HFF-Myc (cell line): ENCODE measurements around the gene OTOS.

Experiments used
- DNase-seq: peaks from one replicate; pipeline ENCODE4 v3.0.0-alpha.2; 2011; ENCODE audit warnings: low read depth; ENCODE audit errors: extremely low read depth
- H3K4me3 ChIP-seq: replicated peaks from 2 replicates; pipeline ENCODE4 v1.5.1; 2011; ENCODE audit warnings: low read depth, mild to moderate bottlenecking, control low read depth, low read length
- TF ChIP-seq, protein P1 (sequence below): IDR thresholded peaks from 2 replicates; pipeline ENCODE4 v1.5.1; 2012; ENCODE audit warnings: mild to moderate bottlenecking, low read depth, low read length, control low read depth; ENCODE audit errors: missing control alignments

OTOS gene

DNA sequence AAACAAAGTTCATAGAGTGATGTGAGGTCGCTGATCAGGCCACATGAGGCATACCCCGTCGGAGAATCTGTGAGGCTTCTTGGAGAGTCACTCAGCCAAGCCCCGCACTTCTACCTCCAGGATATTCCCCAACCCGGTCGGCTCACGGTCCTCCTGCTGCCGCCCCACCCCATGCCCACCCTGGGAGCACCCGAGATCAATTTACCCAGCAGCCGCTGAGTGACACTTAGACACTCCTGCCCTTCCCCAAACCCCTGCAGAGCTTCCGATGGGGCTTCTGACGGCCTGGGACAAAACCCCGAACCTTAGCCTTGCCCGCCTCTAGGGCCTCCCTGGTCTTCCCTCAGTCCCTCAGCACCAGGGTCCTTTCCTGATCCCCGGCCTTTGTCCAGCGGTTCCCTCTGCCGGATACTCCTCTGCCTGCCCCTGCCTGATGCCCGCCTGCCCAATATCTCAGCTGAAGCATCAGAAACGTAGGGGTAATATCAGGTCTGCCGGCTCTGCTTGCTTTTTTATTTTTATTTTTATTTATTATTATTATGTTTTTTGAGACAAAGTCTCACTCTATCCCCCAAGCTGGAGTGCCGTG is 18.9 kb upstream of the OTOS start:
- no peak overlapping the region for H3K4me3 ChIP-seq
- DNase-seq, result no peak
- TF ChIP-seq, protein P1, sequence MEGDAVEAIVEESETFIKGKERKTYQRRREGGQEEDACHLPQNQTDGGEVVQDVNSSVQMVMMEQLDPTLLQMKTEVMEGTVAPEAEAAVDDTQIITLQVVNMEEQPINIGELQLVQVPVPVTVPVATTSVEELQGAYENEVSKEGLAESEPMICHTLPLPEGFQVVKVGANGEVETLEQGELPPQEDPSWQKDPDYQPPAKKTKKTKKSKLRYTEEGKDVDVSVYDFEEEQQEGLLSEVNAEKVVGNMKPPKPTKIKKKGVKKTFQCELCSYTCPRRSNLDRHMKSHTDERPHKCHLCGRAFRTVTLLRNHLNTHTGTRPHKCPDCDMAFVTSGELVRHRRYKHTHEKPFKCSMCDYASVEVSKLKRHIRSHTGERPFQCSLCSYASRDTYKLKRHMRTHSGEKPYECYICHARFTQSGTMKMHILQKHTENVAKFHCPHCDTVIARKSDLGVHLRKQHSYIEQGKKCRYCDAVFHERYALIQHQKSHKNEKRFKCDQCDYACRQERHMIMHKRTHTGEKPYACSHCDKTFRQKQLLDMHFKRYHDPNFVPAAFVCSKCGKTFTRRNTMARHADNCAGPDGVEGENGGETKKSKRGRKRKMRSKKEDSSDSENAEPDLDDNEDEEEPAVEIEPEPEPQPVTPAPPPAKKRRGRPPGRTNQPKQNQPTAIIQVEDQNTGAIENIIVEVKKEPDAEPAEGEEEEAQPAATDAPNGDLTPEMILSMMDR, result no peak

- no peak for DNase-seq
- H3K4me3 ChIP-seq, result no peak overlapping the region
- TF ChIP-seq, protein P1, result no peak
Measured at GRCh38 chr2:240157147-240157470, 16.7 kb upstream of the OTOS start.

DNA sequence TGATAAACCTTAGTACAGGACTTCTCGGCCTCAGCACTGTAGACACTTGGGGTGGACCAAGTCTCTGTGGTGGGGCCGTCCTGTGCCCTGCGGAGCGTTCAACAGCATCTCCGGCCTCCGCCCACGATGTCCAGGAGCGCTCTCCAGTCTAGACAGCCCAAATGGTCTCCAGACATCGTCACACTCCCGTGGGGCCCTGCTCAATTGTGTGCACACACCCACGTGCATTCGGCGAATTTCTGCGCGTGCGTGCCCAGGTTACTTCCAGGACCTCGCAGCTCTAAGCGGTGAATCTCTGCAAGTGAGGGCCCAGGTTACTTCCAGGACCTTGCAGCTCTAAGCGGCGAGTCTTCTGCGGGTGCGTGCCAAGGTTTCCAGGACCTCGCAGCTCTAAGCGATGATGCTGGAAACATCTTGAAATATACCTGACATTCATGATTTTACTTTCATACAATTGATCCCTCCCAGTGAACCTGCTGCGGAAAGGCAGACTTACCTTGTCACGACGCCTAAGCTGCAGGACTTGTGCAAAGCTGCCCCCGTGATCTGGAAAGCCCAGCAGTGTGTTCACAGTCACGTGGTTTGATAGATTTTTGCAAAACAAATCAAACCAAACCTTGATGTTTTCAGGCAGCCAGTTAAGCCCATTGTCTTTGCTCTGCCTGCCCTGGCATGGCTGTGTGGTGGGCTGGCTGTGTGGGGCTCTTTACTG is 16.1 kb upstream of the OTOS start:
- no peak for DNase-seq
- H3K4me3 ChIP-seq, result no peak overlapping the region
- TF ChIP-seq, protein P1, result no peak

DNA sequence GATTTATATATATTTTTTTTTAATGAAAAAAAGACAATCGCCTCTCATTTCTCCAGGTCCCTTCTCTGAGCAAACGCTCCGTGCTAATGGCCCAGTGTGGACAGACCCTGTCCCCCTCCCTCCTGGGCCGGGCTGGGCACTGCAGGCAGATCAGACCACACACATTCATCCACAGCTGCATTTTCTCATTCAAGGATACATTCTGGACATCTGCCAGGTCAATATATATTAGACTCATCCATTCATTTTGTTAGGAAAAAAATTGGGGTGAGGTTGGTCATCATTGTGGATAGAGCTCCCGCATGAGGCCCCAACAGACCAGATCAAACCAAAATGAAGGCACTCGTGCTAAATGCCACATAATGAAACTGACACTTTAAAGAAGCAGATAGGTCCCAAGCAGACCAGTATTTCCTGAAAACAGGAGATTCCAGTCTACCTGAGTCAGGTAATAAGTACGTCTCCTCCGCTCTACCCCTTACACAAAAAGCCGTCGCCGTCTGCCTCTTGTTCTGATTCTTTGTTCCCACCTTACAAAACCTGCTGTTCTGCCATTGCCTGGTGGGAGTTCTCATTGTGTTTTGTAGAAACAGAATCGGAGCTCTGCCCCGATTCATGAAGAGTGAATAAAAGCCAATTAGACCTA is 15.4 kb upstream of the OTOS start:
- TF ChIP-seq, protein P1, result no peak
- H3K4me3 ChIP-seq, result no peak overlapping the region
- DNase-seq, result no peak

- TF ChIP-seq, protein P1, result no peak
- DNase-seq, result no peak
- no peak overlapping the region for H3K4me3 ChIP-seq
Measured at GRCh38 chr2:240155048-240155744, 14.7 kb upstream of the OTOS start.

DNA sequence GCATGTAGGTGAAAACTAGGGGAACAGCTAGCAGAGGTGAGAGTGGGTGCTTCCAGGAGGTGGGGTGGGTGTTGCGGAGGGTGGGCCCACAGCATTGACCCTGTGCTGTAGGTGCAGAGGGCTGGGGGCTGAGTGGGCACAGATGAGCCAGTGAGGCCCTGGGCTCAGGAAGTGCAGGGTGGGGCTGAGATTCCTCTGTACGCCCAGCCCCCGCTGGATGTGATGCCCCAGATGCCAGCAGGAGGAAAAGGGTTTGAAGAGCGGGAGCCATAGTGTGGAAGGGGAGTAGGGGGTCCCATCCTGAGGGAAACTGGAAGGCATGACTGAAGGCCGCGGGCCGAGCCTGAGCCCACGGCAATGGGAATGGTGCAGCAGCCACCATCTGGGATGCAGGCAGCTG is 14.1 kb upstream of the OTOS start:
- no peak for DNase-seq
- H3K4me3 ChIP-seq, result no peak overlapping the region
- TF ChIP-seq, protein P1, result no peak
